Tibial nerve (tissue), 3 donors: ENCODE results near the gene ARAF.

ENCODE experiments used
- CTCF ChIP-seq, 5 experiments: fragments of 200-600 bp in 3 of 5; fragments of 450-650 bp in 2 of 5; sonication (generic) in 3 of 5; IDR thresholded peaks; one replicate each; pipeline ENCODE4 v1.5.1; 2016 to 2019; ENCODE audit warnings: antibody characterized with exemption in 5 of 5, mild to moderate bottlenecking in 3 of 5, moderate library complexity in 2 of 5
- POLR2A ChIP-seq, 2 donors: fragments of 450-650 bp; IDR thresholded peaks; one replicate each; pipeline ENCODE4 v1.6.1; 2017; ENCODE audit warnings: antibody characterized with exemption in 2 of 2, mild to moderate bottlenecking in 2 of 2, moderate library complexity in 2 of 2

DNA sequence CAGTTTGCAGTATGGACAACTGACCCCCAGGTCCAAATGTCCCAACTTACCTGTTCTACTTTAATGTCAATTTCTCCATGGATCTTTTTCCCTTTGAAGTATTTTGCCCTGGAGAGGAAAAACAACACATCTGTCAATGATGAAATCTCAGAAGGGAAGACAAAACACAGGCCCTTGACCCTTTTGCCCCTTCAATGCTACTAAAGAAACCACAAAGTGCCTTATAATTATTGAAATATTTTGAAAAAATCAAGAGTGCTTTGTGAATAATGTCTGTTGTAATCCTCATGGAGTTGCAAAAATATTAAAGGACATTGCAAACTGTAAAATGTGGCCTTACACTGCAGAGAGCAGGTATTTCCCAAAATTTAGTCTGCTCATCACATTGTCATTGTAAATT is 46.1 kb downstream of the ARAF start:
- TF ChIP-seq POLR2A (IDR thresholded peaks at IDR 0.05) (no peak), CTCF (IDR thresholded peaks at IDR 0.05) (no peak)
